WTC11 (cell line): ENCODE data around the gene ATP4A.

ENCODE experiments used
- ESRRA ChIP-seq: sonication (generic); formaldehyde crosslinking; IDR thresholded peaks from 2 replicates; pipeline ENCODE4 v1.8.1; 2022; ENCODE audit warnings: mild to moderate bottlenecking, missing genetic modification reagents, borderline replicate concordance
- KAT7 ChIP-seq: sonication (generic); formaldehyde crosslinking; IDR thresholded peaks from 2 replicates; pipeline ENCODE4 v1.8.1; 2023; ENCODE audit warnings: missing genetic modification reagents, mild to moderate bottlenecking, borderline replicate concordance
- RELA ChIP-seq: sonication (generic); formaldehyde crosslinking; IDR thresholded peaks from 2 replicates; pipeline ENCODE4 v1.8.1; 2022; ENCODE audit warnings: missing genetic modification reagents, mild to moderate bottlenecking, borderline replicate concordance
- SMAD3 ChIP-seq: sonication (generic); formaldehyde crosslinking; IDR thresholded peaks from 2 replicates; pipeline ENCODE4 v1.8.0; 2022; ENCODE audit warnings: missing genetic modification reagents, mild to moderate bottlenecking, borderline replicate concordance
- SP1 ChIP-seq: sonication (generic); formaldehyde crosslinking; conservative IDR thresholded peaks from 2 replicates; pipeline ENCODE4 v1.8.1; 2022; ENCODE audit warnings: missing genetic modification reagents
- TEAD4 ChIP-seq: sonication (generic); formaldehyde crosslinking; IDR thresholded peaks from 2 replicates; pipeline ENCODE4 v1.8.0; 2022; ENCODE audit warnings: mild to moderate bottlenecking, missing genetic modification reagents
- TP53 ChIP-seq: sonication (generic); formaldehyde crosslinking; IDR thresholded peaks from 2 replicates; pipeline ENCODE4 v1.8.1; 2023; ENCODE audit warnings: mild to moderate bottlenecking, missing genetic modification reagents
- TF ChIP-seq, protein P1 (sequence below): fragments of 200-600 bp; IDR thresholded peaks from 2 replicates; pipeline ENCODE4 v1.8.0; 2022; ENCODE audit warnings: antibody characterized with exemption
- TF ChIP-seq, protein P2 (sequence below): sonication (generic); formaldehyde crosslinking; IDR thresholded peaks from 2 replicates; pipeline ENCODE4 v1.8.1; 2023; ENCODE audit warnings: mild to moderate bottlenecking, missing genetic modification reagents, moderate library complexity
- TF ChIP-seq, protein P3 (sequence below): sonication (generic); formaldehyde crosslinking; IDR thresholded peaks from 2 replicates; pipeline ENCODE4 v1.8.0; 2022; ENCODE audit warnings: mild to moderate bottlenecking, missing genetic modification reagents
- TF ChIP-seq, protein P4 (sequence below): sonication (generic); formaldehyde crosslinking; IDR thresholded peaks from 2 replicates; pipeline ENCODE4 v1.8.1; 2023; ENCODE audit warnings: mild to moderate bottlenecking, missing genetic modification reagents
- TF ChIP-seq, protein P5 (sequence below): sonication (generic); formaldehyde crosslinking; IDR thresholded peaks from 2 replicates; pipeline ENCODE4 v1.8.1; 2023; ENCODE audit warnings: mild to moderate bottlenecking, moderate library complexity, missing genetic modification reagents

DNA sequence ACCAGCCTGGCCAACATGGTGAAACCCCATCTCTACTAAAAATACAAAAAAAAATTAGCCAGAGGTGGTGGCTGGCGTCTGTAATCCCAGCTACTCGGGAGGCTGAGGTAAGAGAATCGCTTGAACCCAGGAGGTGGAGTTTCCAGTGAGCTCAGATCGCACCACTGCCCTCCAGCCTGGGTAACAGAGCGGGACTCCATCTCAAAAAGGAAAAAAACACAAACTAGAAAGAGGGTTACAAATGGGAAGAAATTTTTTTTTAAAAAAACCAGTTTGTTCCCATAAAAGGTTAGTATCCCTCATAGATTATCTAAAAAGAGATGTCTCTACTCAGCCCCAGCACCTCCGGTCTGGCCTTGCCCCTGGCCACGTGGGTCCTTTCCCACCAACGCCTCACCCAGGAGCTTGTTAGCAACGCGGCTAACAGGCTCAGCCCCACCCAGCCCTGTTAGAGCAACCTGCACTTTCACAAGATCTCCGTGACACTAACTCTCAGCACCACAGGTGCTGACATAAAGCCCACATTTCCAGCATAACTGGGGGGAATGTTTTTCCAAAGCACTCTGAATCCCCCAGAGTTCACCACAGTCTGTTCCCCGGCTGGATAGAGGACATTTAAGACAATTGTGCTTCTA is 54.3 kb downstream of the ATP4A start:
- TF ChIP-seq, protein P1, sequence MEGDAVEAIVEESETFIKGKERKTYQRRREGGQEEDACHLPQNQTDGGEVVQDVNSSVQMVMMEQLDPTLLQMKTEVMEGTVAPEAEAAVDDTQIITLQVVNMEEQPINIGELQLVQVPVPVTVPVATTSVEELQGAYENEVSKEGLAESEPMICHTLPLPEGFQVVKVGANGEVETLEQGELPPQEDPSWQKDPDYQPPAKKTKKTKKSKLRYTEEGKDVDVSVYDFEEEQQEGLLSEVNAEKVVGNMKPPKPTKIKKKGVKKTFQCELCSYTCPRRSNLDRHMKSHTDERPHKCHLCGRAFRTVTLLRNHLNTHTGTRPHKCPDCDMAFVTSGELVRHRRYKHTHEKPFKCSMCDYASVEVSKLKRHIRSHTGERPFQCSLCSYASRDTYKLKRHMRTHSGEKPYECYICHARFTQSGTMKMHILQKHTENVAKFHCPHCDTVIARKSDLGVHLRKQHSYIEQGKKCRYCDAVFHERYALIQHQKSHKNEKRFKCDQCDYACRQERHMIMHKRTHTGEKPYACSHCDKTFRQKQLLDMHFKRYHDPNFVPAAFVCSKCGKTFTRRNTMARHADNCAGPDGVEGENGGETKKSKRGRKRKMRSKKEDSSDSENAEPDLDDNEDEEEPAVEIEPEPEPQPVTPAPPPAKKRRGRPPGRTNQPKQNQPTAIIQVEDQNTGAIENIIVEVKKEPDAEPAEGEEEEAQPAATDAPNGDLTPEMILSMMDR: no peak
- TF ChIP-seq, protein P2, sequence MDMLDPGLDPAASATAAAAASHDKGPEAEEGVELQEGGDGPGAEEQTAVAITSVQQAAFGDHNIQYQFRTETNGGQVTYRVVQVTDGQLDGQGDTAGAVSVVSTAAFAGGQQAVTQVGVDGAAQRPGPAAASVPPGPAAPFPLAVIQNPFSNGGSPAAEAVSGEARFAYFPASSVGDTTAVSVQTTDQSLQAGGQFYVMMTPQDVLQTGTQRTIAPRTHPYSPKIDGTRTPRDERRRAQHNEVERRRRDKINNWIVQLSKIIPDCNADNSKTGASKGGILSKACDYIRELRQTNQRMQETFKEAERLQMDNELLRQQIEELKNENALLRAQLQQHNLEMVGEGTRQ (CRISPR knock-in tag): peak; percentile 81
- TF ChIP-seq, protein P3, sequence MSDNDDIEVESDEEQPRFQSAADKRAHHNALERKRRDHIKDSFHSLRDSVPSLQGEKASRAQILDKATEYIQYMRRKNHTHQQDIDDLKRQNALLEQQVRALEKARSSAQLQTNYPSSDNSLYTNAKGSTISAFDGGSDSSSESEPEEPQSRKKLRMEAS (CRISPR knock-in tag): peak; percentile 58; the same call in 1 of the 2 replicates
- TF ChIP-seq TEAD4 (CRISPR knock-in tag) (no peak), SMAD3 (CRISPR knock-in tag) (no peak), ESRRA (no peak), KAT7 (CRISPR knock-in tag) (no peak), SP1 (CRISPR knock-in tag) (no peak), RELA (CRISPR knock-in tag) (no peak), TP53 (no peak)
- TF ChIP-seq, protein P4, sequence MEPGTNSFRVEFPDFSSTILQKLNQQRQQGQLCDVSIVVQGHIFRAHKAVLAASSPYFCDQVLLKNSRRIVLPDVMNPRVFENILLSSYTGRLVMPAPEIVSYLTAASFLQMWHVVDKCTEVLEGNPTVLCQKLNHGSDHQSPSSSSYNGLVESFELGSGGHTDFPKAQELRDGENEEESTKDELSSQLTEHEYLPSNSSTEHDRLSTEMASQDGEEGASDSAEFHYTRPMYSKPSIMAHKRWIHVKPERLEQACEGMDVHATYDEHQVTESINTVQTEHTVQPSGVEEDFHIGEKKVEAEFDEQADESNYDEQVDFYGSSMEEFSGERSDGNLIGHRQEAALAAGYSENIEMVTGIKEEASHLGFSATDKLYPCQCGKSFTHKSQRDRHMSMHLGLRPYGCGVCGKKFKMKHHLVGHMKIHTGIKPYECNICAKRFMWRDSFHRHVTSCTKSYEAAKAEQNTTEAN (CRISPR knock-in tag): no peak
- TF ChIP-seq, protein P5, sequence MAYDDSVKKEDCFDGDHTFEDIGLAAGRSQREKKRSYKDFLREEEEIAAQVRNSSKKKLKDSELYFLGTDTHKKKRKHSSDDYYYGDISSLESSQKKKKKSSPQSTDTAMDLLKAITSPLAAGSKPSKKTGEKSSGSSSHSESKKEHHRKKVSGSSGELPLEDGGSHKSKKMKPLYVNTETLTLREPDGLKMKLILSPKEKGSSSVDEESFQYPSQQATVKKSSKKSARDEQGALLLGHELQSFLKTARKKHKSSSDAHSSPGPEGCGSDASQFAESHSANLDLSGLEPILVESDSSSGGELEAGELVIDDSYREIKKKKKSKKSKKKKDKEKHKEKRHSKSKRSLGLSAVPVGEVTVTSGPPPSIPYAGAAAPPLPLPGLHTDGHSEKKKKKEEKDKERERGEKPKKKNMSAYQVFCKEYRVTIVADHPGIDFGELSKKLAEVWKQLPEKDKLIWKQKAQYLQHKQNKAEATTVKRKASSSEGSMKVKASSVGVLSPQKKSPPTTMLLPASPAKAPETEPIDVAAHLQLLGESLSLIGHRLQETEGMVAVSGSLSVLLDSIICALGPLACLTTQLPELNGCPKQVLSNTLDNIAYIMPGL (CRISPR knock-in tag): no peak
